Mesenchymal stem cell (in vitro differentiated cells and primary cell): ENCODE data around the gene ISOC1.

ENCODE experiments used
- DNase-seq: peaks from one replicate; pipeline ENCODE4 v3.0.0-alpha.2; 2013
- H2AFZ ChIP-seq: one replicate; pipeline ENCODE4 v1.6.1; 2013; ENCODE audit warnings: low read depth, mild to moderate bottlenecking, control low read depth, inconsistent platforms, low read length, moderate library complexity
- H2AK5ac ChIP-seq: 2 replicates; pipeline ENCODE4 v1.6.1; 2013; ENCODE audit warnings: low read length, moderate library complexity, mild to moderate bottlenecking, inconsistent platforms; ENCODE audit not compliant: severe bottlenecking
- H2BK120ac ChIP-seq: one replicate; pipeline ENCODE4 v1.6.1; 2013; ENCODE audit warnings: low read depth, mild to moderate bottlenecking, inconsistent platforms, low read length, moderate library complexity
- H2BK12ac ChIP-seq, 2 experiments: one replicate each; pipeline ENCODE4 v1.6.1; 2013; ENCODE audit warnings: inconsistent platforms in 2 of 2, low read length in 2 of 2, mild to moderate bottlenecking in 2 of 2, moderate library complexity in 2 of 2, control low read depth in 1 of 2
- H2BK15ac ChIP-seq: one replicate; pipeline ENCODE4 v1.6.1; 2013; ENCODE audit warnings: mild to moderate bottlenecking, low read depth, inconsistent platforms; ENCODE audit not compliant: poor library complexity, severe bottlenecking
- H2BK5ac ChIP-seq: 2 replicates; pipeline ENCODE4 v1.6.1; 2013; ENCODE audit warnings: low read depth, mild to moderate bottlenecking, low read length, control low read depth, inconsistent platforms; ENCODE audit not compliant: poor library complexity, severe bottlenecking
- H3K14ac ChIP-seq, 2 experiments: one replicate each; pipeline ENCODE4 v1.6.1; 2013; ENCODE audit warnings: inconsistent platforms in 2 of 2, low read length in 2 of 2, control low read depth in 1 of 2, mild to moderate bottlenecking in 1 of 2, moderate library complexity in 1 of 2
- H3K18ac ChIP-seq, 2 experiments: one replicate each; pipeline ENCODE4 v1.6.1; 2013; ENCODE audit warnings: inconsistent platforms in 2 of 2, low read length in 2 of 2, control low read depth in 1 of 2, low read depth in 1 of 2, mild to moderate bottlenecking in 1 of 2
- H3K23ac ChIP-seq, 2 experiments: one replicate each; pipeline ENCODE4 v1.6.1; 2013; ENCODE audit warnings: inconsistent platforms in 2 of 2, low read length in 2 of 2, mild to moderate bottlenecking in 2 of 2, moderate library complexity in 2 of 2, control low read depth in 1 of 2
- H3K27ac ChIP-seq: 2 replicates; pipeline ENCODE4 v1.5.1; 2013; ENCODE audit warnings: mild to moderate bottlenecking, moderate library complexity, low read length, control low read depth, inconsistent platforms; ENCODE audit not compliant: poor library complexity, severe bottlenecking
- H3K27me3 ChIP-seq, 2 experiments: 2 replicates each; pipeline versions ENCODE4 v1.6.1 to v1.7.0; 2013; ENCODE audit warnings: low read length in 2 of 2, mild to moderate bottlenecking in 2 of 2, moderate library complexity in 2 of 2, control low read depth in 1 of 2, inconsistent platforms in 1 of 2; ENCODE audit not compliant: control insufficient read depth in 1 of 2, insufficient read depth in 1 of 2
- H3K36me3 ChIP-seq, 2 experiments: 2 replicates each; pipeline versions ENCODE4 v1.6.1 to v1.7.0; 2013; ENCODE audit warnings: low read length in 2 of 2, control low read depth in 1 of 2, inconsistent platforms in 1 of 2, low read depth in 1 of 2, mild to moderate bottlenecking in 1 of 2; ENCODE audit not compliant: insufficient read depth in 2 of 2, control insufficient read depth in 1 of 2
- H3K4ac ChIP-seq, 2 experiments: one replicate each; pipeline ENCODE4 v1.6.1; 2013; ENCODE audit warnings: inconsistent platforms in 2 of 2, low read length in 2 of 2, mild to moderate bottlenecking in 2 of 2, moderate library complexity in 2 of 2, control low read depth in 1 of 2, low read depth in 1 of 2
- H3K4me1 ChIP-seq: 2 replicates; pipeline ENCODE4 v1.6.1; 2013; ENCODE audit warnings: low read depth, low read length, control low read depth; ENCODE audit not compliant: control insufficient read depth, insufficient read depth
- H3K4me2 ChIP-seq: 2 replicates; pipeline ENCODE4 v1.6.1; 2013; ENCODE audit warnings: low read length, mild to moderate bottlenecking, inconsistent platforms; ENCODE audit not compliant: poor library complexity, severe bottlenecking
- H3K4me3 ChIP-seq, 2 experiments: 2 replicates each; pipeline versions ENCODE4 v1.5.1 to v1.7.0; 2013; ENCODE audit warnings: low read length in 2 of 2, mild to moderate bottlenecking in 2 of 2, control low read depth in 1 of 2, low read depth in 1 of 2; ENCODE audit not compliant: insufficient read depth in 1 of 2
- H3K79me1 ChIP-seq: replicated peaks from 2 replicates; pipeline ENCODE4 v1.6.1; 2013; ENCODE audit warnings: mild to moderate bottlenecking, control low read depth, low read length, inconsistent platforms; ENCODE audit not compliant: poor library complexity, severe bottlenecking
- H3K9ac ChIP-seq: 2 replicates; pipeline ENCODE4 v1.7.0; 2013; ENCODE audit warnings: mild to moderate bottlenecking, low read length, moderate library complexity
- H3K9me3 ChIP-seq: 2 replicates; pipeline ENCODE4 v1.7.0; 2013; ENCODE audit warnings: mild to moderate bottlenecking, low read length; ENCODE audit not compliant: control insufficient read depth
- H4K8ac ChIP-seq: one replicate; pipeline ENCODE4 v1.6.1; 2013; ENCODE audit warnings: inconsistent platforms, mild to moderate bottlenecking, low read length, moderate library complexity
- H4K91ac ChIP-seq: one replicate; pipeline ENCODE4 v1.6.1; 2013; ENCODE audit warnings: mild to moderate bottlenecking, low read length, inconsistent platforms
- WGBS: methylation state at CpG from one replicate; pipeline ENCODE4 v1.1.7; 2013; ENCODE audit warnings: mixed read lengths; 5-methylcytosine and 5-hydroxymethylcytosine counted together

Gene ISOC1

GRCh38 chr5:129073111-129073510 lies 21.4 kb upstream of the ISOC1 start:
- 95% methylated on average over 3 of the region's 3 CpGs for WGBS
- Histone ChIP-seq H2BK120ac (no peak overlapping the region), H3K4me1 (no peaks in the 10 kb centered on the region)

GRCh38 chr5:129074903-129075302 lies 19.6 kb upstream of the ISOC1 start:
- Histone ChIP-seq H2BK5ac (no peak overlapping the region), H3K4ac (no peak overlapping the region), H2BK120ac (no peak overlapping the region), H4K8ac (no peak overlapping the region), H3K79me1 (no peaks in the 10 kb centered on the region), H3K14ac (no peak overlapping the region), H3K4me1 (no peaks in the 10 kb centered on the region), H2BK15ac (no peak overlapping the region), H3K9ac (no peak overlapping the region), H2AK5ac (no peak overlapping the region), H2BK12ac (no peak overlapping the region), H3K4me3 (no peak overlapping the region), H3K23ac (no peak overlapping the region), H3K27me3 (no peaks in the 10 kb centered on the region), H4K91ac (no peak overlapping the region), H3K36me3 (no peaks in the 10 kb centered on the region), H3K27ac (no peak overlapping the region), H3K18ac (no peak overlapping the region), H3K9me3 (no peaks in the 10 kb centered on the region), H2AFZ (no peak overlapping the region), H3K4me2 (no peak overlapping the region)
- WGBS: 58% methylated on average over 1 of the region's 4 CpGs
- DNase-seq: no peak

More at GRCh38 chr5:129073111-129073510, 21.4 kb upstream of the ISOC1 start:
- no peak overlapping the region for H3K9ac ChIP-seq
- H2BK12ac ChIP-seq: no peak overlapping the region
- no peak overlapping the region for H4K8ac ChIP-seq
- H3K27ac ChIP-seq: no peak overlapping the region
- no peak overlapping the region for H2AFZ ChIP-seq
- no peak for DNase-seq
- H3K4me2 ChIP-seq: no peak overlapping the region
- no peak overlapping the region for H3K18ac ChIP-seq
- no peak overlapping the region for H2BK5ac ChIP-seq
- H3K79me1 ChIP-seq: no peaks in the 10 kb centered on the region
- no peak overlapping the region for H2AK5ac ChIP-seq
- H3K14ac ChIP-seq: no peak overlapping the region
- no peaks in the 10 kb centered on the region for H3K27me3 ChIP-seq
- no peaks in the 10 kb centered on the region for H3K9me3 ChIP-seq
- no peak overlapping the region for H4K91ac ChIP-seq
- H3K4me3 ChIP-seq: no peak overlapping the region
- no peaks in the 10 kb centered on the region for H3K36me3 ChIP-seq
- H3K4ac ChIP-seq: no peak overlapping the region
- no peak overlapping the region for H2BK15ac ChIP-seq
- H3K23ac ChIP-seq: no peak overlapping the region

- no peak overlapping the region for H2BK15ac ChIP-seq
- no peak overlapping the region for H3K4ac ChIP-seq
- H3K14ac ChIP-seq: no peak overlapping the region
- H3K79me1 ChIP-seq: no peaks in the 10 kb centered on the region
- no peak overlapping the region for H2BK120ac ChIP-seq
- no peaks in the 10 kb centered on the region for H3K9me3 ChIP-seq
- no peak overlapping the region for H2BK5ac ChIP-seq
- no peak overlapping the region for H2AFZ ChIP-seq
- H3K27ac ChIP-seq: no peak overlapping the region
- no peaks in the 10 kb centered on the region for H3K27me3 ChIP-seq
- H4K91ac ChIP-seq: no peak overlapping the region
- H3K18ac ChIP-seq: no peak overlapping the region
- no peak overlapping the region for H3K9ac ChIP-seq
- no peak overlapping the region for H3K4me3 ChIP-seq
- H3K36me3 ChIP-seq: no peaks in the 10 kb centered on the region
- H4K8ac ChIP-seq: no peak overlapping the region
- H2BK12ac ChIP-seq: no peak overlapping the region
- H3K4me2 ChIP-seq: no peak overlapping the region
- WGBS: 83% methylated on average over 1 of the region's 3 CpGs
- no peak overlapping the region for H2AK5ac ChIP-seq
- no peak overlapping the region for H3K23ac ChIP-seq
- no peaks in the 10 kb centered on the region for H3K4me1 ChIP-seq
- no peak for DNase-seq
These were observed 17.0 kb upstream of the ISOC1 start for GRCh38 chr5:129077433-129078075.

- no peak overlapping the region for H2BK5ac ChIP-seq
- H2BK120ac ChIP-seq: no peak overlapping the region
- no peak overlapping the region for H3K9ac ChIP-seq
- no peak overlapping the region for H2BK15ac ChIP-seq
- H2AFZ ChIP-seq: no peak overlapping the region
- H3K4me2 ChIP-seq: no peak overlapping the region
- no peaks in the 10 kb centered on the region for H3K9me3 ChIP-seq
- no peaks in the 10 kb centered on the region for H3K36me3 ChIP-seq
- H4K91ac ChIP-seq: no peak overlapping the region
- no peak overlapping the region for H4K8ac ChIP-seq
- DNase-seq: no peak
- 78% methylated on average over 1 of the region's 1 CpG for WGBS
- H2BK12ac ChIP-seq: no peak overlapping the region
- H3K4me3 ChIP-seq: no peak overlapping the region
- H3K4me1 ChIP-seq: no peaks in the 10 kb centered on the region
- H3K18ac ChIP-seq: no peak overlapping the region
- H3K23ac ChIP-seq: no peak overlapping the region
- no peak overlapping the region for H2AK5ac ChIP-seq
- H3K4ac ChIP-seq: no peak overlapping the region
- H3K14ac ChIP-seq: no peak overlapping the region
- no peaks in the 10 kb centered on the region for H3K79me1 ChIP-seq
- H3K27me3 ChIP-seq: no peaks in the 10 kb centered on the region
- no peak overlapping the region for H3K27ac ChIP-seq
These were observed 16.3 kb upstream of the ISOC1 start for GRCh38 chr5:129078247-129078646.
